GM18508 (cell line): ENCODE data around the gene ERG28.
"Not testable (repeated sequence)": the region's sequence is repeated elsewhere in the genome, so short reads cannot be mapped to it uniquely, and the experiment has no call there.

ENCODE experiments used
- ATAC-seq: cut with Tn5 transposase; IDR thresholded peaks from one replicate; pipeline ENCODE4 v1.9.1; 2021; ENCODE audit warnings: moderate number of reproducible peaks; ENCODE audit not compliant: insufficient read depth, unreplicated experiment

The ERG28 gene

GRCh38 chr14:75660630-75661498 is at the start of gene ERG28, which contains the start of gene TTLL5:
TSS of gene ERG28 (minus strand) at chr14:75660876. CDS start at chr14:75657502, 3,374 bp downstream.
TSS of gene TTLL5 (plus strand) at chr14:75661246. CDS start at chr14:75663150, 1,904 bp downstream.
- peak; percentile 90 for ATAC-seq

GRCh38 chr14:75709207-75709812 is 48.6 kb upstream of the ERG28 start:
- ATAC-seq = no peak

GRCh38 chr14:75705014-75705413 is 44.3 kb upstream of the ERG28 start:
- ATAC-seq = no peak

GRCh38 chr14:75703467-75703866 is 42.8 kb upstream of the ERG28 start:
- no peak for ATAC-seq

- ATAC-seq = no peak
These were observed 42.1 kb upstream of the ERG28 start for GRCh38 chr14:75702616-75703261.

GRCh38 chr14:75702122-75702521 is 41.4 kb upstream of the ERG28 start:
- no peak for ATAC-seq

- no peak for ATAC-seq
These were observed 39.6 kb upstream of the ERG28 start for GRCh38 chr14:75700295-75700694.

- no peak for ATAC-seq
These were observed 38.7 kb upstream of the ERG28 start for GRCh38 chr14:75699331-75699730.

GRCh38 chr14:75697918-75698317 is 37.2 kb upstream of the ERG28 start:
- no peak for ATAC-seq

- no peak for ATAC-seq
These were observed 36.7 kb upstream of the ERG28 start for GRCh38 chr14:75697386-75697785.

GRCh38 chr14:75695025-75695424 is 34.3 kb upstream of the ERG28 start:
- ATAC-seq = not testable (repeated sequence)

GRCh38 chr14:75690010-75690409 is 29.3 kb upstream of the ERG28 start:
- no peak for ATAC-seq

- ATAC-seq = no peak
These were observed 28.3 kb upstream of the ERG28 start for GRCh38 chr14:75689012-75689411.

- ATAC-seq = no peak
These were observed 25.2 kb upstream of the ERG28 start for GRCh38 chr14:75685910-75686309.

GRCh38 chr14:75675265-75675960 is 14.7 kb upstream of the ERG28 start:
- no peak for ATAC-seq

- no peak for ATAC-seq
These were observed 12.8 kb upstream of the ERG28 start for GRCh38 chr14:75673345-75674035.

- ATAC-seq = no peak
These were observed 12.0 kb upstream of the ERG28 start for GRCh38 chr14:75672605-75673192.

GRCh38 chr14:75667099-75667765 is 6.6 kb upstream of the ERG28 start:
- ATAC-seq = no peak

- no peak for ATAC-seq
These were observed 2.3 kb upstream of the ERG28 start for GRCh38 chr14:75662966-75663365.
